Neural crest cell (in vitro differentiated cells): ENCODE measurements around the gene SPC24. TPM values are rescaled to one million over a fixed set of nuclear protein-coding genes. Genes with fewer than 3 reads are reported as not detected.

Source experiments
- DNase-seq: peaks from one replicate; pipeline ENCODE4 v3.0.0; 2021; ENCODE audit warnings: low read depth, mixed read lengths, low spot score
- H3K27ac Mint-ChIP-seq: one replicate; pipeline ENCODE4 v1.8.0; 2021; ENCODE audit warnings: mild to moderate bottlenecking, mixed read lengths; ENCODE audit not compliant: unreplicated experiment
- H3K27me3 Mint-ChIP-seq: 2 replicates; pipeline ENCODE4 v1.8.0; 2021; ENCODE audit warnings: low read depth, mild to moderate bottlenecking, mixed read lengths
- H3K36me3 Mint-ChIP-seq: 2 replicates; pipeline ENCODE4 v1.8.0; 2021; ENCODE audit warnings: low read depth, mild to moderate bottlenecking, mixed read lengths
- H3K4me1 Mint-ChIP-seq: 2 replicates; pipeline ENCODE4 v1.8.0; 2021; ENCODE audit warnings: mixed read lengths
- H3K4me3 Mint-ChIP-seq: one replicate; pipeline ENCODE4 v1.8.0; 2021; ENCODE audit warnings: mild to moderate bottlenecking, mixed read lengths
- H3K9me3 Mint-ChIP-seq: 2 replicates; pipeline ENCODE4 v1.8.0; 2021; ENCODE audit warnings: mixed read lengths
- CTCF ChIP-seq: fragments of 200-600 bp; sonication (generic); conservative IDR thresholded peaks from 2 replicates; pipeline ENCODE4 v1.5.0; 2021; ENCODE audit warnings: antibody characterized with exemption, mild to moderate bottlenecking
- total RNA-seq: library from RNA; stranded (reverse); gene quantifications from 2 replicates; pipeline ENCODE4 v1.2.1, GENCODE V29; 2021

SPC24 gene
- total RNA-seq, 1 donor from 2014 or later, result 67.0 TPM

GRCh38 chr19:11201791-11202190 lies 46.2 kb upstream of the SPC24 start:
- H3K27ac Mint-ChIP-seq, result no peak overlapping the region
- no peaks in the 10 kb centered on the region for H3K36me3 Mint-ChIP-seq
- no peak overlapping the region for H3K4me3 Mint-ChIP-seq
- no peak for TF ChIP-seq CTCF
- no peaks in the 10 kb centered on the region for H3K9me3 Mint-ChIP-seq
- no peak for DNase-seq
- peaks cover 4% of the 10 kb centered on the region for H3K4me1 Mint-ChIP-seq
- no peaks in the 10 kb centered on the region for H3K27me3 Mint-ChIP-seq

- Mint-ChIP-seq H3K4me3 (no peak overlapping the region), H3K4me1 (peaks cover 4% of the 10 kb centered on the region), H3K36me3 (no peaks in the 10 kb centered on the region), H3K27me3 (no peaks in the 10 kb centered on the region), H3K9me3 (no peaks in the 10 kb centered on the region), H3K27ac (peak overlapping the region; percentile 43)
- no peak for DNase-seq
- TF ChIP-seq CTCF, result no peak
Measured at GRCh38 chr19:11200931-11201330, 45.3 kb upstream of the SPC24 start.

GRCh38 chr19:11200015-11200574 lies 44.5 kb upstream of the SPC24 start:
- DNase-seq, result no peak
- Mint-ChIP-seq H3K36me3 (peaks cover 2% of the 10 kb centered on the region), H3K27ac (no peak overlapping the region), H3K4me1 (peaks cover 9% of the 10 kb centered on the region), H3K4me3 (no peak overlapping the region), H3K27me3 (no peaks in the 10 kb centered on the region), H3K9me3 (no peaks in the 10 kb centered on the region)
- no peak for TF ChIP-seq CTCF

- peaks cover 9% of the 10 kb centered on the region for H3K4me1 Mint-ChIP-seq
- DNase-seq, result no peak
- H3K9me3 Mint-ChIP-seq, result no peaks in the 10 kb centered on the region
- TF ChIP-seq CTCF, result no peak
- H3K27ac Mint-ChIP-seq, result no peak overlapping the region
- H3K27me3 Mint-ChIP-seq, result no peaks in the 10 kb centered on the region
- peak overlapping the region; percentile 67 for H3K4me3 Mint-ChIP-seq
- peaks cover 2% of the 10 kb centered on the region for H3K36me3 Mint-ChIP-seq
Measured at GRCh38 chr19:11199517-11199916, 43.9 kb upstream of the SPC24 start.

GRCh38 chr19:11198769-11199424 lies 43.3 kb upstream of the SPC24 start:
- peaks cover 2% of the 10 kb centered on the region for H3K36me3 Mint-ChIP-seq
- no peaks in the 10 kb centered on the region for H3K9me3 Mint-ChIP-seq
- no peak for TF ChIP-seq CTCF
- peak overlapping the region; percentile 69 for H3K4me3 Mint-ChIP-seq
- no peaks in the 10 kb centered on the region for H3K27me3 Mint-ChIP-seq
- peaks cover 9% of the 10 kb centered on the region for H3K4me1 Mint-ChIP-seq
- H3K27ac Mint-ChIP-seq, result no peak overlapping the region
- no peak for DNase-seq
